HFFc6 (cell line): Measurements from ENCODE around the gene STARD4. TPM values are rescaled to one million over a fixed set of nuclear protein-coding genes. Genes with fewer than 3 reads are reported as not detected.

Source experiments
- DNase-seq: peaks from one replicate; pipeline ENCODE4 v3.0.0-alpha.2; 2018
- H3K27ac Mint-ChIP-seq: 2 replicates; pipeline ENCODE4 v1.8.0; 2020; ENCODE audit warnings: mild to moderate bottlenecking, mixed read lengths
- H3K27me3 Mint-ChIP-seq: 2 replicates; pipeline ENCODE4 v1.8.0; 2021; ENCODE audit warnings: mild to moderate bottlenecking, moderate library complexity, mixed read lengths; ENCODE audit not compliant: insufficient read depth
- H3K36me3 Mint-ChIP-seq: 2 replicates; pipeline ENCODE4 v1.8.0; 2021; ENCODE audit warnings: low read depth, mixed read lengths
- H3K4me1 Mint-ChIP-seq: 2 replicates; pipeline ENCODE4 v1.8.0; 2020; ENCODE audit warnings: low read depth, mixed read lengths
- H3K4me3 Mint-ChIP-seq: 2 replicates; pipeline ENCODE4 v1.8.0; 2020; ENCODE audit warnings: mild to moderate bottlenecking, moderate library complexity, mixed read lengths
- H3K9me3 Mint-ChIP-seq: 2 replicates; pipeline ENCODE4 v1.8.0; 2020; ENCODE audit warnings: mild to moderate bottlenecking, mixed read lengths
- total RNA-seq, 6 experiments: library from RNA; stranded (reverse); fragmentation: NEBNext Ultra II Directional; extraction: Animal tissue kit (Norgen Biotek cat#: 25700); gene quantifications; 2 replicates in 1 of 6; 3 replicates in 5 of 6; pipeline ENCODE4 v1.2.3, GENCODE V29; 2021
- TF ChIP-seq, protein P1 (sequence below): fragments of 200-600 bp; sonication (generic); IDR thresholded peaks from 2 replicates; pipeline ENCODE4 v1.5.0; 2021; ENCODE audit warnings: antibody characterized with exemption, mild to moderate bottlenecking

Gene STARD4
- total RNA-seq, 6 experiments from 2014 or later, result 18.0 to 26.4 (median 24.4) TPM

GRCh38 chr5:111520908-111521307, 8.6 kb upstream of the STARD4 start:
- Mint-ChIP-seq H3K9me3 (no peaks in the 10 kb centered on the region), H3K27me3 (no peaks in the 10 kb centered on the region; the same call in none of the 2 replicates), H3K36me3 (no peaks in the 10 kb centered on the region), H3K27ac (no peak overlapping the region), H3K4me1 (no peaks in the 10 kb centered on the region), H3K4me3 (no peak overlapping the region)
- no peak for DNase-seq
- TF ChIP-seq, protein P1, sequence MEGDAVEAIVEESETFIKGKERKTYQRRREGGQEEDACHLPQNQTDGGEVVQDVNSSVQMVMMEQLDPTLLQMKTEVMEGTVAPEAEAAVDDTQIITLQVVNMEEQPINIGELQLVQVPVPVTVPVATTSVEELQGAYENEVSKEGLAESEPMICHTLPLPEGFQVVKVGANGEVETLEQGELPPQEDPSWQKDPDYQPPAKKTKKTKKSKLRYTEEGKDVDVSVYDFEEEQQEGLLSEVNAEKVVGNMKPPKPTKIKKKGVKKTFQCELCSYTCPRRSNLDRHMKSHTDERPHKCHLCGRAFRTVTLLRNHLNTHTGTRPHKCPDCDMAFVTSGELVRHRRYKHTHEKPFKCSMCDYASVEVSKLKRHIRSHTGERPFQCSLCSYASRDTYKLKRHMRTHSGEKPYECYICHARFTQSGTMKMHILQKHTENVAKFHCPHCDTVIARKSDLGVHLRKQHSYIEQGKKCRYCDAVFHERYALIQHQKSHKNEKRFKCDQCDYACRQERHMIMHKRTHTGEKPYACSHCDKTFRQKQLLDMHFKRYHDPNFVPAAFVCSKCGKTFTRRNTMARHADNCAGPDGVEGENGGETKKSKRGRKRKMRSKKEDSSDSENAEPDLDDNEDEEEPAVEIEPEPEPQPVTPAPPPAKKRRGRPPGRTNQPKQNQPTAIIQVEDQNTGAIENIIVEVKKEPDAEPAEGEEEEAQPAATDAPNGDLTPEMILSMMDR, result no peak

DNA sequence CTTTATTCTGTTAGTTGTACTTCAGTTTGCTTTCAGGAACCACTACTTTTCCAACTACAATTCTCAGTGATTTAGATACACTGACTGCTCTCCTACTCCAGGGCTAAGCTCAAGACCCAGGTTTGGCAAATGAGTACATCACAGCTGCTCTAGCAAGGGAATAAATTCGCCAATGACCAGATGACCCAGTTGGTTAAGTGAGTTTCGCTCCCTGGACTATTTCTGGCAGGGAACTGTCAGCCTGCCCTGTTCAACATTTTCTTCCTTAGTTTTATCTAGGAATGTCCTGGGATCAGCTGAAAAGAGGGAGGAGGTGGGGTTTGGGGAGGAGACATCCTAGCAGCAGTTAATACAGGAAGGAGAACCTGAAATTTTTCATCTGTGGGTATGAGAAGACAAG, 6.4 kb upstream of the STARD4 start:
- H3K27me3 Mint-ChIP-seq, result no peaks in the 10 kb centered on the region; the same call in none of the 2 replicates
- TF ChIP-seq, protein P1, result no peak
- DNase-seq, result no peak
- H3K4me1 Mint-ChIP-seq, result peaks cover 7% of the 10 kb centered on the region
- no peak overlapping the region for H3K4me3 Mint-ChIP-seq
- no peaks in the 10 kb centered on the region for H3K9me3 Mint-ChIP-seq
- no peak overlapping the region for H3K27ac Mint-ChIP-seq
- no peaks in the 10 kb centered on the region for H3K36me3 Mint-ChIP-seq

DNA sequence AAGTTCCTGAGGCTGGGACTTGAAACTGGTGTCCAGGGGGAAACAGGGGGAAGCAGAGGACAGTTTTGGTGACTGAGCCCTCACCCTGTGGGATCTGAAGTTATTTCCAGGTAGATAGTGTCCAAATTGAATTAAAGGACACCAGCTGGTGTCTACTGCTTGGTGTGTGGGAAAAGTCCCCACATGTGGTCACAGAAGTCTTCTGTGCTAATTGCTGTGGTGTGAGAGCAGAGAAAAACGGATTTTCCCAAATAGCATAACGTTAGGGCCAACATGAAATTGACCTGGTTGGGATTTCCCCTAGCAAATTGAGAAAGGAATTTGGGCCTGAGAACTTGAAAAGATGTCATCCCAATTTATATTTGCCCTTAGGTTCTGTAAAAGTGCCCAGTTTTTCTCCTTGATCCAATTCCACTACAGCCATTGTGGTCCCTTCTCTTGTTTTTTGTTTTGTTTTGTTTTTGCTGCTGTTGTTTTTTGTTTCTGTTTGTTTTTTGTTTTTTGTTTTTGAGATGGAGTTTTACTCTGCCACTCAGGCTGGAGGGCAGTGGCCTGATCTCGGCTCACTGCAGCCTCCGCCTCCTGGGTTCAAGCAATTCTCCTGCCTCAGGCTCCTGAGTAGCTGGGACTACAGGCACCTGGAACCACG, 5.6 kb upstream of the STARD4 start:
- no peaks in the 10 kb centered on the region for H3K36me3 Mint-ChIP-seq
- H3K9me3 Mint-ChIP-seq, result no peaks in the 10 kb centered on the region
- H3K27ac Mint-ChIP-seq, result no peak overlapping the region
- H3K27me3 Mint-ChIP-seq, result no peaks in the 10 kb centered on the region; the same call in none of the 2 replicates
- TF ChIP-seq, protein P1, result no peak
- DNase-seq, result no peak
- H3K4me1 Mint-ChIP-seq, result peaks cover 15% of the 10 kb centered on the region
- H3K4me3 Mint-ChIP-seq, result no peak overlapping the region

DNA sequence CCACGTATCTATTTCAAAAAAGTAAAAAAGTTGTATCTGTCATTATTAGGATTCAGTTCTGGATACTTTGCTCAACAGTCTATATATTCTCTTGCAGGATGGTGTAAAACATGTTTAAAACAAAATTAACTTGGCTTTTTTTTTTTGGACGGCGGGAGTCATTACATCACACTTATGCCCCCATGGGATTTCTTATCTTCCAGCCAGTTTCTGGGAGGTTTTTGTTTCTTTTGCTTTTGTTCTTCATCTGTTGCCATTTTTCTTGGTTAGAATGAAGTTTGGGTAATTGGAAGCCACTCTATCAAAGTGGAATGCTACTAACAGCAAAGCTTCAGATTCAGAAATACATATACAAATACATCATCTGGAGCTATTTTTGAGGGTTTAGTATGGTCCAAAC, 1.8 kb upstream of the STARD4 start:
- H3K4me1 Mint-ChIP-seq, result peaks cover 41% of the 10 kb centered on the region
- no peaks in the 10 kb centered on the region for H3K36me3 Mint-ChIP-seq
- TF ChIP-seq, protein P1, result no peak
- H3K9me3 Mint-ChIP-seq, result no peaks in the 10 kb centered on the region
- DNase-seq, result no peak
- H3K27ac Mint-ChIP-seq, result 0 out of 2 replicates have a peak overlapping the region, but pooled peaks have one; percentile 17
- H3K4me3 Mint-ChIP-seq, result peak overlapping the region; percentile 94; the same call in 1 of the 2 replicates
- no peaks in the 10 kb centered on the region; the same call in 1 of the 2 replicates for H3K27me3 Mint-ChIP-seq

DNA sequence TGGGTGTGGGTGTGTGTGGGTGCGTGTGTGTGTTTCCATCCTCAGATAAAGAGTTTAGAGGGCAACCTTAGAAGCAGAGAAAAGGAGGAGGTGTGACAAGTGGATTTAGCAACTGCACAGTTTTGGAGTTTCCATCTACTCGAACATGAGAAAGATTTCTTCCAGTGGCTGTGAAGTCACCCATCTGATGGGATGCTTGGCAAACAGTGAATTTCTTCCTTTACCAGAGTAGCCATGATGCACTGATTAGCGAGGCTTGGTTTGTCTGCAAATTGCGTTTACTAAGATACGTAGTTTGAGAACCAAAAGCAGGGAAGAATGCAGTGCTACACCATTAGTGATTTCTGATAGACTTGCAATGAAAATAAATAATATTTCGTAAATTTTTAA, 791 bp upstream of the STARD4 start:
- H3K4me3 Mint-ChIP-seq, result peak overlapping the region; percentile 94
- TF ChIP-seq, protein P1, result no peak
- no peaks in the 10 kb centered on the region for H3K9me3 Mint-ChIP-seq
- no peaks in the 10 kb centered on the region for H3K36me3 Mint-ChIP-seq
- H3K4me1 Mint-ChIP-seq, result peaks cover 41% of the 10 kb centered on the region
- no peak for DNase-seq
- peak overlapping the region; percentile 87 for H3K27ac Mint-ChIP-seq
- no peaks in the 10 kb centered on the region for H3K27me3 Mint-ChIP-seq
